Duodenal mucosa (tissue), 2 donors: ENCODE measurements around the gene ASTN2.

Experiments
- H3K27ac ChIP-seq: one replicate; pipeline ENCODE4 v1.7.0; 2013; ENCODE audit warnings: low read depth, low read length
- H3K27me3 ChIP-seq, 2 donors: one replicate each; pipeline ENCODE4 v1.7.0; 2013; ENCODE audit warnings: low read length in 2 of 2, control low read depth in 1 of 2; ENCODE audit not compliant: insufficient read depth in 2 of 2, control insufficient read depth in 1 of 2
- H3K36me3 ChIP-seq, 2 donors: one replicate each; pipeline ENCODE4 v1.7.0; 2013; ENCODE audit warnings: low read length in 2 of 2, control low read depth in 1 of 2; ENCODE audit not compliant: insufficient read depth in 2 of 2, control insufficient read depth in 1 of 2
- H3K4me1 ChIP-seq, 2 donors: one replicate each; pipeline ENCODE4 v1.7.0; 2013; ENCODE audit warnings: low read length in 2 of 2, control low read depth in 1 of 2; ENCODE audit not compliant: insufficient read depth in 2 of 2, control insufficient read depth in 1 of 2
- H3K4me3 ChIP-seq, 2 donors: one replicate each; pipeline ENCODE4 v1.7.0; 2013; ENCODE audit warnings: low read length in 2 of 2, low read depth in 1 of 2
- H3K9ac ChIP-seq, 2 donors: one replicate each; pipeline ENCODE4 v1.7.0; 2013; ENCODE audit warnings: low read length in 2 of 2, low read depth in 1 of 2
- H3K9me3 ChIP-seq, 2 donors: one replicate each; pipeline ENCODE4 v1.7.0; 2013; ENCODE audit warnings: low read length in 2 of 2, control low read depth in 1 of 2; ENCODE audit not compliant: control insufficient read depth in 1 of 2

ASTN2 gene

GRCh38 chr9:117266855-117267497, 147.9 kb downstream of the ASTN2 start:
- H3K27ac ChIP-seq = no peak overlapping the region
- no peak overlapping the region for H3K4me3 ChIP-seq
- H3K9me3 ChIP-seq = no peaks in the 10 kb centered on the region
- H3K36me3 ChIP-seq = no peaks in the 10 kb centered on the region
- no peaks in the 10 kb centered on the region for H3K4me1 ChIP-seq
- H3K9ac ChIP-seq = no peak overlapping the region
- no peaks in the 10 kb centered on the region for H3K27me3 ChIP-seq

GRCh38 chr9:117265253-117265652, 149.6 kb downstream of the ASTN2 start:
- no peak overlapping the region for H3K4me3 ChIP-seq
- no peaks in the 10 kb centered on the region for H3K9me3 ChIP-seq
- no peak overlapping the region for H3K9ac ChIP-seq
- no peaks in the 10 kb centered on the region for H3K27me3 ChIP-seq
- H3K27ac ChIP-seq = no peak overlapping the region
- no peaks in the 10 kb centered on the region for H3K36me3 ChIP-seq
- H3K4me1 ChIP-seq = no peaks in the 10 kb centered on the region

- Histone ChIP-seq H3K36me3 (no peaks in the 10 kb centered on the region), H3K27ac (no peak overlapping the region), H3K4me3 (no peak overlapping the region), H3K27me3 (no peaks in the 10 kb centered on the region), H3K9me3 (no peaks in the 10 kb centered on the region), H3K9ac (no peak overlapping the region), H3K4me1 (no peaks in the 10 kb centered on the region)
Measured at GRCh38 chr9:117258184-117258866, 156.5 kb downstream of the ASTN2 start.

GRCh38 chr9:117253261-117253660, 161.6 kb downstream of the ASTN2 start:
- Histone ChIP-seq H3K9ac (no peak overlapping the region), H3K9me3 (no peaks in the 10 kb centered on the region), H3K4me3 (no peak overlapping the region), H3K4me1 (no peaks in the 10 kb centered on the region), H3K27me3 (no peaks in the 10 kb centered on the region), H3K36me3 (no peaks in the 10 kb centered on the region), H3K27ac (no peak overlapping the region)

GRCh38 chr9:117250610-117251215, 164.1 kb downstream of the ASTN2 start:
- Histone ChIP-seq H3K36me3 (no peaks in the 10 kb centered on the region), H3K27ac (no peak overlapping the region), H3K4me1 (no peaks in the 10 kb centered on the region), H3K9me3 (no peaks in the 10 kb centered on the region), H3K4me3 (no peak overlapping the region), H3K9ac (no peak overlapping the region), H3K27me3 (no peaks in the 10 kb centered on the region)

- Histone ChIP-seq H3K36me3 (no peaks in the 10 kb centered on the region), H3K4me1 (no peaks in the 10 kb centered on the region), H3K27ac (no peak overlapping the region), H3K27me3 (no peaks in the 10 kb centered on the region), H3K4me3 (no peak overlapping the region), H3K9ac (no peak overlapping the region), H3K9me3 (no peaks in the 10 kb centered on the region)
Measured at GRCh38 chr9:117249799-117250198, 165.1 kb downstream of the ASTN2 start.

- no peak overlapping the region for H3K27ac ChIP-seq
- no peaks in the 10 kb centered on the region for H3K27me3 ChIP-seq
- no peak overlapping the region for H3K9ac ChIP-seq
- no peaks in the 10 kb centered on the region for H3K36me3 ChIP-seq
- no peak overlapping the region for H3K4me3 ChIP-seq
- H3K9me3 ChIP-seq = no peaks in the 10 kb centered on the region
- no peaks in the 10 kb centered on the region for H3K4me1 ChIP-seq
Measured at GRCh38 chr9:117247266-117247665, 167.6 kb downstream of the ASTN2 start.

- no peak overlapping the region for H3K27ac ChIP-seq
- no peak overlapping the region for H3K4me3 ChIP-seq
- H3K4me1 ChIP-seq = no peaks in the 10 kb centered on the region
- H3K36me3 ChIP-seq = no peaks in the 10 kb centered on the region
- H3K9ac ChIP-seq = no peak overlapping the region
- no peaks in the 10 kb centered on the region for H3K9me3 ChIP-seq
- no peaks in the 10 kb centered on the region for H3K27me3 ChIP-seq
Measured at GRCh38 chr9:117245175-117245829, 169.6 kb downstream of the ASTN2 start.

- H3K27me3 ChIP-seq = no peaks in the 10 kb centered on the region
- no peaks in the 10 kb centered on the region for H3K36me3 ChIP-seq
- H3K4me3 ChIP-seq = no peak overlapping the region
- H3K27ac ChIP-seq = no peak overlapping the region
- H3K9me3 ChIP-seq = no peaks in the 10 kb centered on the region
- no peak overlapping the region for H3K9ac ChIP-seq
- H3K4me1 ChIP-seq = no peaks in the 10 kb centered on the region
Measured at GRCh38 chr9:117242082-117242481, 172.8 kb downstream of the ASTN2 start.

- no peak overlapping the region for H3K9ac ChIP-seq
- H3K4me1 ChIP-seq = no peaks in the 10 kb centered on the region
- no peak overlapping the region for H3K4me3 ChIP-seq
- no peak overlapping the region for H3K27ac ChIP-seq
- no peaks in the 10 kb centered on the region for H3K9me3 ChIP-seq
- H3K27me3 ChIP-seq = no peaks in the 10 kb centered on the region
- H3K36me3 ChIP-seq = no peaks in the 10 kb centered on the region
Measured at GRCh38 chr9:117239428-117239827, 175.4 kb downstream of the ASTN2 start.
